Measurements from ENCODE around the gene ICAM4. TPM values are rescaled to one million over a fixed set of nuclear protein-coding genes. Genes with fewer than 3 reads are reported as not detected.
"Not testable (repeated sequence)": the region's sequence is repeated elsewhere in the genome, so short reads cannot be mapped to it uniquely, and the experiment has no call there.

ICAM4 gene
- total RNA-seq, 1 donor from 2014 or later, result 0.20 TPM

- no peak for DNase-seq (ENCODE audit: low read depth)
- TF ChIP-seq CTCF (IDR thresholded peaks at IDR 0.05; ENCODE audit: insufficient read depth, low read depth, low read length), result no peak
- Histone ChIP-seq H3K4me1 (ENCODE audit: insufficient read depth, low read length) (no peaks in the 10 kb centered on the region), H4K20me1 (ENCODE audit: insufficient read depth, low read length) (no peaks in the 10 kb centered on the region), H3K9me3 (ENCODE audit: insufficient read depth, low read depth, low read length) (no peaks in the 10 kb centered on the region), H3K4me3 (ENCODE audit: insufficient read depth, low read depth, low read length) (no peak overlapping the region), H3K79me2 (ENCODE audit: insufficient read depth, low read length) (no peaks in the 10 kb centered on the region), H3K9ac (ENCODE audit: low read length) (no peak overlapping the region), H3K27me3 (ENCODE audit: insufficient read depth, low read length) (peaks cover 3% of the 10 kb centered on the region), H3K36me3 (ENCODE audit: insufficient read depth, low read length) (no peaks in the 10 kb centered on the region), H2AFZ (ENCODE audit: low read depth, low read length) (no peak overlapping the region), H3K27ac (ENCODE audit: low read depth, low read length) (no peak overlapping the region), H3K4me2 (ENCODE audit: low read length) (no peak overlapping the region)
- peaks cover 26% of the 10 kb centered on the region for H3K27me3 Mint-ChIP-seq (ENCODE audit: low read depth, unreplicated experiment)
- no peaks in the 10 kb centered on the region for H3K9me3 Mint-ChIP-seq (ENCODE audit: unreplicated experiment)
- H3K27ac Mint-ChIP-seq (ENCODE audit: unreplicated experiment), result no peak overlapping the region
- no peaks in the 10 kb centered on the region for H3K36me3 Mint-ChIP-seq (ENCODE audit: low read depth, unreplicated experiment)
- FAIRE-seq, result no peak
- no peaks in the 10 kb centered on the region for H3K4me1 Mint-ChIP-seq (ENCODE audit: low read depth, unreplicated experiment)
- no peak overlapping the region for H3K4me3 Mint-ChIP-seq (ENCODE audit: unreplicated experiment)
Observed at GRCh38 chr19:10278935-10279334, 7.8 kb upstream of the ICAM4 start.

DNA sequence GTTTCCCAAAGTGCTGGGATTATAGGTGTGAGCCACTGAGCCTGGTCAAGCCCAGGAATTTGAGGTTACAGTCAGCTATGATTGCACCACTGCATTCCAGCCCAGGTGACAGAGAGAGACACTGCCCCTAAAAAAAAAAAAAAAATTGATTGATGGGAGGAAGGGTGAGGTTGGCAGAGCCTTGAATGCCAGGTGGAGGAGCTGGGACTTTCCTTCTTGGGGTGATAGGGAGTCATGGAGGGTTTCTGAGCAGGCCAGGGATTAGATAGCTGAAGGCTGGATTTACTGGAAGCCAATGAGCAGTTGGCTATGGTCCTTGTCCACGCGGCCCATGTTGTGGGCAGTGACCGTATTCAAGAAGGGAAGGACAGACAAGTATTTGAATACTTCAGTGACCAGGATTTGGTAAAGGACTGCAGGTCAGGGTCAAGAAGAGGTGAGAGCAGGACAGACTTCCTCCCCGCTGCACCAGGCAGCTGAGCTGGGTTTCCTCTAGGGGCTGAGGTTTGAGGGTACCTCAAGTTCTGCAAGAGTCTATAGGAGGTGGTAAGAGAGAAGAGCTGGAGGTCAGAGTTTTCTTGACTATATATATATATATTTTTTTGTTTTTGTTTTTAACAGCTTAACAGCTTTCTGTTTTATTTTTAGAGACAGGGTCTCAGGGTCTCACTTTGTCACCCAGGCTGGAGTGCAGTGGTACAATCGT, 6.9 kb upstream of the ICAM4 start:
- H3K79me2 ChIP-seq (ENCODE audit: insufficient read depth, low read length), result no peaks in the 10 kb centered on the region
- H3K4me3 ChIP-seq (ENCODE audit: insufficient read depth, low read depth, low read length), result no peak overlapping the region
- DNase-seq (ENCODE audit: low read depth), result no peak
- no peak overlapping the region for H2AFZ ChIP-seq (ENCODE audit: low read depth, low read length)
- no peaks in the 10 kb centered on the region for H3K9me3 ChIP-seq (ENCODE audit: insufficient read depth, low read depth, low read length)
- no peaks in the 10 kb centered on the region for H4K20me1 ChIP-seq (ENCODE audit: insufficient read depth, low read length)
- no peaks in the 10 kb centered on the region for H3K36me3 ChIP-seq (ENCODE audit: insufficient read depth, low read length)
- H3K9me3 Mint-ChIP-seq (ENCODE audit: unreplicated experiment), result no peaks in the 10 kb centered on the region
- no peak overlapping the region for H3K4me3 Mint-ChIP-seq (ENCODE audit: unreplicated experiment)
- peaks cover 18% of the 10 kb centered on the region for H3K27me3 Mint-ChIP-seq (ENCODE audit: low read depth, unreplicated experiment)
- no peak overlapping the region for H3K27ac ChIP-seq (ENCODE audit: low read depth, low read length)
- H3K4me1 Mint-ChIP-seq (ENCODE audit: low read depth, unreplicated experiment), result no peaks in the 10 kb centered on the region
- H3K27me3 ChIP-seq (ENCODE audit: insufficient read depth, low read length), result peaks cover 2% of the 10 kb centered on the region
- no peak overlapping the region for H3K9ac ChIP-seq (ENCODE audit: low read length)
- no peaks in the 10 kb centered on the region for H3K4me1 ChIP-seq (ENCODE audit: insufficient read depth, low read length)
- FAIRE-seq, result no peak
- no peaks in the 10 kb centered on the region for H3K36me3 Mint-ChIP-seq (ENCODE audit: low read depth, unreplicated experiment)
- H3K27ac Mint-ChIP-seq (ENCODE audit: unreplicated experiment), result no peak overlapping the region
- H3K4me2 ChIP-seq (ENCODE audit: low read length), result no peak overlapping the region
- TF ChIP-seq EZH2 (IDR thresholded peaks at IDR 0.05; ENCODE audit: insufficient read depth, low read length) (no peak), CTCF (IDR thresholded peaks at IDR 0.05; ENCODE audit: insufficient read depth, low read depth, low read length) (no peak)

GRCh38 chr19:10282043-10282442, 4.7 kb upstream of the ICAM4 start:
- not testable (repeated sequence) for H3K27me3 ChIP-seq (ENCODE audit: insufficient read depth, low read length); H3K4me2 ChIP-seq (ENCODE audit: low read length); DNase-seq (ENCODE audit: low read depth); H3K27ac Mint-ChIP-seq (ENCODE audit: unreplicated experiment); H3K27ac ChIP-seq (ENCODE audit: low read depth, low read length); H2AFZ ChIP-seq (ENCODE audit: low read depth, low read length); H3K4me1 Mint-ChIP-seq (ENCODE audit: low read depth, unreplicated experiment); H4K20me1 ChIP-seq (ENCODE audit: insufficient read depth, low read length); H3K9ac ChIP-seq (ENCODE audit: low read length); H3K4me3 Mint-ChIP-seq (ENCODE audit: unreplicated experiment); H3K79me2 ChIP-seq (ENCODE audit: insufficient read depth, low read length); H3K36me3 ChIP-seq (ENCODE audit: insufficient read depth, low read length); H3K4me3 ChIP-seq (ENCODE audit: insufficient read depth, low read depth, low read length); H3K4me1 ChIP-seq (ENCODE audit: insufficient read depth, low read length); H3K36me3 Mint-ChIP-seq (ENCODE audit: low read depth, unreplicated experiment); H3K9me3 Mint-ChIP-seq (ENCODE audit: unreplicated experiment); FAIRE-seq; H3K9me3 ChIP-seq (ENCODE audit: insufficient read depth, low read depth, low read length)
- peaks cover 33% of the 10 kb centered on the region for H3K27me3 Mint-ChIP-seq (ENCODE audit: low read depth, unreplicated experiment)

Measured in astrocyte (in vitro differentiated cells and primary cell).